Liver (tissue), 9 donors: ENCODE data around the gene OOSP3. TPM values are rescaled to one million over a fixed set of nuclear protein-coding genes. Genes with fewer than 3 reads are reported as not detected.

Experiments used
- DNase-seq: peaks from one replicate; pipeline ENCODE4 v3.0.0-alpha.2; 2017; ENCODE audit warnings: low spot score
- H3K27ac ChIP-seq, 2 donors: one replicate each; pipeline ENCODE4 v1.7.0; 2013; ENCODE audit warnings: inconsistent platforms in 2 of 2, low read length in 2 of 2, control low read depth in 1 of 2, low read depth in 1 of 2, mild to moderate bottlenecking in 1 of 2
- H3K27me3 ChIP-seq, 4 donors: one replicate each; pipeline versions ENCODE4 v1.6.1 to v1.7.0; 2013; ENCODE audit warnings: low read length in 3 of 4, inconsistent platforms in 1 of 4, mild to moderate bottlenecking in 1 of 4, moderate library complexity in 1 of 4; ENCODE audit not compliant: control insufficient read depth in 4 of 4, insufficient read depth in 4 of 4
- H3K36me3 ChIP-seq, 4 donors: one replicate each; pipeline versions ENCODE4 v1.6.1 to v1.7.0; 2013; ENCODE audit warnings: low read length in 3 of 4, mild to moderate bottlenecking in 3 of 4, low read depth in 1 of 4, moderate library complexity in 1 of 4; ENCODE audit not compliant: control insufficient read depth in 4 of 4, insufficient read depth in 3 of 4
- H3K4me1 ChIP-seq, 4 donors: one replicate each; pipeline versions ENCODE4 v1.6.1 to v1.7.0; 2013; ENCODE audit warnings: low read length in 3 of 4, mild to moderate bottlenecking in 3 of 4, moderate library complexity in 1 of 4; ENCODE audit not compliant: control insufficient read depth in 4 of 4, insufficient read depth in 4 of 4
- H3K4me3 ChIP-seq, 3 donors: one replicate each; pipeline versions ENCODE4 v1.6.1 to v1.7.0; 2013; ENCODE audit warnings: low read length in 3 of 3, control low read depth in 1 of 3, low read depth in 1 of 3, mild to moderate bottlenecking in 1 of 3
- H3K9ac ChIP-seq, 2 donors: one replicate each; pipeline ENCODE4 v1.7.0; 2013; ENCODE audit warnings: low read length in 2 of 2, mild to moderate bottlenecking in 2 of 2, moderate library complexity in 2 of 2, control low read depth in 1 of 2, low read depth in 1 of 2
- H3K9me3 ChIP-seq, 4 donors: one replicate each; pipeline versions ENCODE4 v1.6.1 to v1.7.0; 2013; ENCODE audit warnings: low read length in 3 of 4; ENCODE audit not compliant: control insufficient read depth in 4 of 4
- EGR1 ChIP-seq, 2 donors: IDR thresholded peaks; 2 replicates each; pipeline ENCODE4 v1.6.1; 2016 to 2018; ENCODE audit warnings: antibody characterized with exemption in 2 of 2, low read depth in 2 of 2
- FOXA1 ChIP-seq: IDR thresholded peaks from 2 replicates; pipeline ENCODE4 v1.6.1; 2016; ENCODE audit warnings: antibody characterized with exemption
- FOXA2 ChIP-seq: IDR thresholded peaks from 2 replicates; pipeline ENCODE4 v1.6.1; 2016; ENCODE audit warnings: antibody characterized with exemption
- GABPA ChIP-seq, 2 donors: IDR thresholded peaks in 1 of 2; conservative IDR thresholded peaks in 1 of 2; 2 replicates each; pipeline ENCODE4 v1.6.1; 2016; ENCODE audit warnings: antibody characterized with exemption in 2 of 2, mild to moderate bottlenecking in 1 of 2, moderate library complexity in 1 of 2
- HNF4A ChIP-seq, 2 donors: conservative IDR thresholded peaks; 2 replicates each; pipeline ENCODE4 v1.6.1; 2016; ENCODE audit warnings: antibody characterized with exemption in 2 of 2, mild to moderate bottlenecking in 2 of 2
- HNF4G ChIP-seq: IDR thresholded peaks from 2 replicates; pipeline ENCODE4 v1.6.1; 2016; ENCODE audit warnings: antibody characterized with exemption
- JUND ChIP-seq, 2 donors: IDR thresholded peaks; 2 replicates each; pipeline ENCODE4 v1.6.1; 2016; ENCODE audit warnings: antibody characterized with exemption in 2 of 2
- NR2F2 ChIP-seq: IDR thresholded peaks from 2 replicates; pipeline ENCODE4 v1.6.1; 2016; ENCODE audit warnings: antibody characterized with exemption
- RAD21 ChIP-seq, 2 donors: IDR thresholded peaks; 2 replicates each; pipeline ENCODE4 v1.6.1; 2016; ENCODE audit warnings: antibody characterized with exemption in 2 of 2, mild to moderate bottlenecking in 2 of 2
- RXRA ChIP-seq, 2 donors: IDR thresholded peaks; 2 replicates each; pipeline ENCODE4 v1.6.1; 2017 to 2018; ENCODE audit warnings: antibody characterized with exemption in 2 of 2, mild to moderate bottlenecking in 1 of 2
- TAF1 ChIP-seq: conservative IDR thresholded peaks from 2 replicates; pipeline ENCODE4 v1.6.1; 2016; ENCODE audit warnings: antibody characterized with exemption, mild to moderate bottlenecking
- YY1 ChIP-seq: IDR thresholded peaks from 2 replicates; pipeline ENCODE4 v1.6.1; 2016; ENCODE audit warnings: antibody characterized with exemption, mild to moderate bottlenecking
- WGBS: extraction: QIAGEN DNeasy Blood & Tissue Kit; methylation state at CpG from one replicate; pipeline ENCODE4 v1.1.7; 2013; 5-methylcytosine and 5-hydroxymethylcytosine counted together
- polyA plus RNA-seq, 2 donors: library from polyadenylated mRNA; stranded (reverse) in 1 of 2; unstranded in 1 of 2; fragments of 200-250 nt in 1 of 2; fragments of >200 nt in 1 of 2; fragmentation: Nextera tagmentation in 1 of 2; extraction: Ambion mirVana in 1 of 2; gene quantifications; one replicate each; pipeline versions ENCODE4 v1.2.1 to v1.2.3, GENCODE V29; 2013 to 2015
- total RNA-seq, 2 donors: library from RNA; depleted of rRNA; stranded (reverse); fragments of >200 nt; gene quantifications; one replicate each; pipeline ENCODE4 v1.2.3, GENCODE V29; 2014
- TF ChIP-seq, protein P1 (sequence below): IDR thresholded peaks from 2 replicates; pipeline ENCODE4 v1.6.1; 2016; ENCODE audit warnings: antibody characterized with exemption
- TF ChIP-seq, protein P2 (sequence below): IDR thresholded peaks from 2 replicates; pipeline ENCODE4 v1.6.1; 2016; ENCODE audit warnings: antibody characterized with exemption, mild to moderate bottlenecking
- TF ChIP-seq, protein P3 (sequence below): fragments of 150-350 bp; IDR thresholded peaks from 2 replicates; pipeline ENCODE4 v1.5.1; 2017; ENCODE audit warnings: improper control_type of control experiment, low read depth, low read length; ENCODE audit not compliant: missing input control
- TF ChIP-seq, protein P4 (sequence below): IDR thresholded peaks from 2 replicates; pipeline ENCODE4 v1.6.1; 2016; ENCODE audit warnings: antibody characterized with exemption
- TF ChIP-seq, protein P5 (sequence below): IDR thresholded peaks from 2 replicates; pipeline ENCODE4 v1.6.1; 2016; ENCODE audit warnings: antibody characterized with exemption
- donor health status: healthy.
- donor health status: healthy.
- donor health status: healthy.
- donor health status: healthy.
- donor health status: healthy.

Gene OOSP3
- total and polyA plus RNA-seq, 4 donors: not detected

DNA sequence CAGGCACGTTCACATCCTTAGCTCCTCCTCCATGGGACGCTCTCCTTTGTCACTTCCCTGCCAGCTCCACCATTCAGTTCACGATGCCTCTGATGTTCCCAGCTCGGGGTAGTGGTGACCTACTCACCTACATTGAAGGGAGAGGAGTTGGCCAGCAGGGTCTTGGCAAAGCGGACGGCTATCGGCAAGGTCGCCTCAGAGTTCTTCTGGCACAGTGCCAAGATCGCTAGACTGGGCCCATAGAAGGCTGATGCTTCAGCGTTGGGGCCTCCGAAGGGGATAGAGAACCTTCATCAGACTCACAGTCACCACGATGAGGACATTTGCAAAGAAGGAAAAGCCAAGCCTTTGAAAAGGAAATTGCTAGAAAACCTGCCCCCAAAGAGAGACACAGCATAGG lies 36.3 kb upstream of the OOSP3 start (continued):
- TF ChIP-seq, protein P1, sequence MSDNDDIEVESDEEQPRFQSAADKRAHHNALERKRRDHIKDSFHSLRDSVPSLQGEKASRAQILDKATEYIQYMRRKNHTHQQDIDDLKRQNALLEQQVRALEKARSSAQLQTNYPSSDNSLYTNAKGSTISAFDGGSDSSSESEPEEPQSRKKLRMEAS: no peak
- TF ChIP-seq GABPA (IDR thresholded peaks at IDR 0.05 in 1 of 2, conservative IDR thresholded peaks at IDR 0.05 in 1 of 2): no peak
- TF ChIP-seq TAF1: no peak
- TF ChIP-seq RAD21 (IDR thresholded peaks at IDR 0.05): no peak
- TF ChIP-seq FOXA2: no peak

DNA sequence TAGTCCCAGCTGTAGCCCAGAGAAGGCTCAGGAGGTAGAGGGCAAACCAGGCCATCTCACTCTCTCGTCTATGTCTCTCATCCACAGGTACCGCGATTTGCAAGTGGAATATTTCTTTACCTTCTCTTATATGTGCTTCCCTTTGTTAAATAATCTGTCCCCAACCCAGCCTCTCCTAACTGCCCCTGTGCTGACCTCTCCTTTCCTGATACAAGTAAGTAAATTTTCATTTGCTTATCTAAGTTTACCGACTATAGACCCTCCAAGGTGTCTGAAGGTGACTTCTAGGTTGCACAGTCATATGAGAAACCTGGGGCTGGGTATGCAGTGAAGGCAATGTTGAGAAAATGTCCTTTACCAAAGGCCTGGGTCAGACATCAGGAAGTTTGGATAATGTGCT lies 33.2 kb upstream of the OOSP3 start, which contains the start of gene CBLIF:
Gene CBLIF, minus strand, starts transcription at position 101 of the 400 bp plus-strand sequence. Its CDS starts 46 bp downstream, at position 55.
- H3K9me3 ChIP-seq: no peaks in the 10 kb centered on the region
- WGBS: 68% methylated on average over 4 of the region's 4 CpGs
- H3K27me3 ChIP-seq: no peaks in the 10 kb centered on the region
- TF ChIP-seq JUND (IDR thresholded peaks at IDR 0.05) (no peak), RAD21 (IDR thresholded peaks at IDR 0.05) (no peak), HNF4G (no peak), RXRA (IDR thresholded peaks at IDR 0.05) (no peak), FOXA2 (no peak), EGR1 (IDR thresholded peaks at IDR 0.05; ENCODE audit: low read depth in 2 of 2) (no peak), YY1 (no peak), NR2F2 (no peak), HNF4A (conservative IDR thresholded peaks at IDR 0.05) (no peak), FOXA1 (no peak), GABPA (IDR thresholded peaks at IDR 0.05 in 1 of 2, conservative IDR thresholded peaks at IDR 0.05 in 1 of 2) (no peak), TAF1 (no peak)
- TF ChIP-seq, protein P2, sequence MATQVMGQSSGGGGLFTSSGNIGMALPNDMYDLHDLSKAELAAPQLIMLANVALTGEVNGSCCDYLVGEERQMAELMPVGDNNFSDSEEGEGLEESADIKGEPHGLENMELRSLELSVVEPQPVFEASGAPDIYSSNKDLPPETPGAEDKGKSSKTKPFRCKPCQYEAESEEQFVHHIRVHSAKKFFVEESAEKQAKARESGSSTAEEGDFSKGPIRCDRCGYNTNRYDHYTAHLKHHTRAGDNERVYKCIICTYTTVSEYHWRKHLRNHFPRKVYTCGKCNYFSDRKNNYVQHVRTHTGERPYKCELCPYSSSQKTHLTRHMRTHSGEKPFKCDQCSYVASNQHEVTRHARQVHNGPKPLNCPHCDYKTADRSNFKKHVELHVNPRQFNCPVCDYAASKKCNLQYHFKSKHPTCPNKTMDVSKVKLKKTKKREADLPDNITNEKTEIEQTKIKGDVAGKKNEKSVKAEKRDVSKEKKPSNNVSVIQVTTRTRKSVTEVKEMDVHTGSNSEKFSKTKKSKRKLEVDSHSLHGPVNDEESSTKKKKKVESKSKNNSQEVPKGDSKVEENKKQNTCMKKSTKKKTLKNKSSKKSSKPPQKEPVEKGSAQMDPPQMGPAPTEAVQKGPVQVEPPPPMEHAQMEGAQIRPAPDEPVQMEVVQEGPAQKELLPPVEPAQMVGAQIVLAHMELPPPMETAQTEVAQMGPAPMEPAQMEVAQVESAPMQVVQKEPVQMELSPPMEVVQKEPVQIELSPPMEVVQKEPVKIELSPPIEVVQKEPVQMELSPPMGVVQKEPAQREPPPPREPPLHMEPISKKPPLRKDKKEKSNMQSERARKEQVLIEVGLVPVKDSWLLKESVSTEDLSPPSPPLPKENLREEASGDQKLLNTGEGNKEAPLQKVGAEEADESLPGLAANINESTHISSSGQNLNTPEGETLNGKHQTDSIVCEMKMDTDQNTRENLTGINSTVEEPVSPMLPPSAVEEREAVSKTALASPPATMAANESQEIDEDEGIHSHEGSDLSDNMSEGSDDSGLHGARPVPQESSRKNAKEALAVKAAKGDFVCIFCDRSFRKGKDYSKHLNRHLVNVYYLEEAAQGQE: no peak
- TF ChIP-seq, protein P3, sequence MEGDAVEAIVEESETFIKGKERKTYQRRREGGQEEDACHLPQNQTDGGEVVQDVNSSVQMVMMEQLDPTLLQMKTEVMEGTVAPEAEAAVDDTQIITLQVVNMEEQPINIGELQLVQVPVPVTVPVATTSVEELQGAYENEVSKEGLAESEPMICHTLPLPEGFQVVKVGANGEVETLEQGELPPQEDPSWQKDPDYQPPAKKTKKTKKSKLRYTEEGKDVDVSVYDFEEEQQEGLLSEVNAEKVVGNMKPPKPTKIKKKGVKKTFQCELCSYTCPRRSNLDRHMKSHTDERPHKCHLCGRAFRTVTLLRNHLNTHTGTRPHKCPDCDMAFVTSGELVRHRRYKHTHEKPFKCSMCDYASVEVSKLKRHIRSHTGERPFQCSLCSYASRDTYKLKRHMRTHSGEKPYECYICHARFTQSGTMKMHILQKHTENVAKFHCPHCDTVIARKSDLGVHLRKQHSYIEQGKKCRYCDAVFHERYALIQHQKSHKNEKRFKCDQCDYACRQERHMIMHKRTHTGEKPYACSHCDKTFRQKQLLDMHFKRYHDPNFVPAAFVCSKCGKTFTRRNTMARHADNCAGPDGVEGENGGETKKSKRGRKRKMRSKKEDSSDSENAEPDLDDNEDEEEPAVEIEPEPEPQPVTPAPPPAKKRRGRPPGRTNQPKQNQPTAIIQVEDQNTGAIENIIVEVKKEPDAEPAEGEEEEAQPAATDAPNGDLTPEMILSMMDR: no peak
- TF ChIP-seq, protein P1: no peak
- TF ChIP-seq, protein P4, sequence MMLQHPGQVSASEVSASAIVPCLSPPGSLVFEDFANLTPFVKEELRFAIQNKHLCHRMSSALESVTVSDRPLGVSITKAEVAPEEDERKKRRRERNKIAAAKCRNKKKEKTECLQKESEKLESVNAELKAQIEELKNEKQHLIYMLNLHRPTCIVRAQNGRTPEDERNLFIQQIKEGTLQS: no peak
- TF ChIP-seq, protein P5, sequence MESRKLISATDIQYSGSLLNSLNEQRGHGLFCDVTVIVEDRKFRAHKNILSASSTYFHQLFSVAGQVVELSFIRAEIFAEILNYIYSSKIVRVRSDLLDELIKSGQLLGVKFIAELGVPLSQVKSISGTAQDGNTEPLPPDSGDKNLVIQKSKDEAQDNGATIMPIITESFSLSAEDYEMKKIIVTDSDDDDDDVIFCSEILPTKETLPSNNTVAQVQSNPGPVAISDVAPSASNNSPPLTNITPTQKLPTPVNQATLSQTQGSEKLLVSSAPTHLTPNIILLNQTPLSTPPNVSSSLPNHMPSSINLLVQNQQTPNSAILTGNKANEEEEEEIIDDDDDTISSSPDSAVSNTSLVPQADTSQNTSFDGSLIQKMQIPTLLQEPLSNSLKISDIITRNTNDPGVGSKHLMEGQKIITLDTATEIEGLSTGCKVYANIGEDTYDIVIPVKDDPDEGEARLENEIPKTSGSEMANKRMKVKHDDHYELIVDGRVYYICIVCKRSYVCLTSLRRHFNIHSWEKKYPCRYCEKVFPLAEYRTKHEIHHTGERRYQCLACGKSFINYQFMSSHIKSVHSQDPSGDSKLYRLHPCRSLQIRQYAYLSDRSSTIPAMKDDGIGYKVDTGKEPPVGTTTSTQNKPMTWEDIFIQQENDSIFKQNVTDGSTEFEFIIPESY: no peak
- no peak within 1 kb of the TSS for H3K4me3 ChIP-seq
- no peaks in the 10 kb centered on the region for H3K4me1 ChIP-seq
- H3K27ac ChIP-seq: no peak within 1 kb of the TSS
- no peak for DNase-seq
- no peak within 1 kb of the TSS for H3K9ac ChIP-seq
- H3K36me3 ChIP-seq: no peaks in the 10 kb centered on the region
